HepG2 (cell line): Measurements from ENCODE around the gene APRT. TPM values are rescaled to one million over a fixed set of nuclear protein-coding genes. Genes with fewer than 3 reads are reported as not detected.

ENCODE experiments used
- MIXL1 ChIP-seq: IDR thresholded peaks from 2 replicates; pipeline ENCODE4 v1.6.1; 2016
- NONO ChIP-seq, 2 experiments: fragments of 450-650 bp in 1 of 2; sonication (generic) in 1 of 2; formaldehyde crosslinking in 1 of 2; IDR thresholded peaks in 1 of 2; conservative IDR thresholded peaks in 1 of 2; 2 replicates each; pipeline versions ENCODE4 v1.6.1 to v1.8.0; 2017 to 2022; ENCODE audit warnings: mild to moderate bottlenecking in 1 of 2, missing genetic modification reagents in 1 of 2, moderate library complexity in 1 of 2
- SIN3A ChIP-seq: IDR thresholded peaks from 2 replicates; pipeline ENCODE4 v1.6.1; 2011; ENCODE audit warnings: low read depth, mild to moderate bottlenecking, control low read depth, low read length, borderline replicate concordance
- SRSF9 ChIP-seq: fragments of 200-400 bp; formaldehyde crosslinking; IDR thresholded peaks from 2 replicates; pipeline ENCODE4 v1.6.1; 2018; ENCODE audit warnings: borderline replicate concordance, mild to moderate bottlenecking, low read depth, low read length; ENCODE audit not compliant: insufficient read depth, poor library complexity, severe bottlenecking
- SSRP1 ChIP-seq: IDR thresholded peaks from 2 replicates; pipeline ENCODE4 v1.6.1; 2016; ENCODE audit warnings: control low read depth
- TAF1 ChIP-seq: sonication (generic); formaldehyde crosslinking; IDR thresholded peaks from 2 replicates; pipeline ENCODE4 v1.4.0; 2020; ENCODE audit warnings: missing genetic modification reagents
- TCF7L2 ChIP-seq: IDR thresholded peaks from 2 replicates; pipeline ENCODE4 v1.6.1; 2011; ENCODE audit warnings: mild to moderate bottlenecking, low read depth, low read length, moderate library complexity
- TGIF2 ChIP-seq: IDR thresholded peaks from 2 replicates; pipeline ENCODE4 v1.6.1; 2016; ENCODE audit warnings: control low read depth, missing compliant biosample characterization
- U2AF2 ChIP-seq: fragments of 200-400 bp; formaldehyde crosslinking; IDR thresholded peaks from 2 replicates; pipeline ENCODE4 v1.6.1; 2017; ENCODE audit warnings: low read depth, mild to moderate bottlenecking, low read length
- WIZ ChIP-seq: sonication (generic); formaldehyde crosslinking; IDR thresholded peaks from 2 replicates; pipeline ENCODE4 v1.5.1; 2020; ENCODE audit warnings: mild to moderate bottlenecking, missing genetic modification reagents
- ZFYVE20 ChIP-seq: sonication (generic); formaldehyde crosslinking; IDR thresholded peaks from 2 replicates; pipeline ENCODE4 v1.8.0; 2023; ENCODE audit warnings: low read depth, mild to moderate bottlenecking, moderate library complexity, missing genetic modification reagents, borderline replicate concordance
- ZNF180 ChIP-seq: sonication (generic); formaldehyde crosslinking; IDR thresholded peaks from 2 replicates; pipeline ENCODE4 v1.4.0; 2020; ENCODE audit warnings: low read depth, missing genetic modification reagents, borderline replicate concordance
- ZNF234 ChIP-seq: sonication (generic); formaldehyde crosslinking; conservative IDR thresholded peaks from 2 replicates; pipeline ENCODE4 v1.5.1; 2020; ENCODE audit warnings: mild to moderate bottlenecking, missing genetic modification reagents
- ZNF768 ChIP-seq: sonication (generic); formaldehyde crosslinking; IDR thresholded peaks from 2 replicates; pipeline ENCODE4 v1.4.0; 2020; ENCODE audit warnings: missing genetic modification reagents
- ZSCAN21 ChIP-seq: sonication (generic); formaldehyde crosslinking; IDR thresholded peaks from 2 replicates; pipeline ENCODE4 v1.8.0; 2022; ENCODE audit warnings: mild to moderate bottlenecking, missing genetic modification reagents, moderate library complexity, borderline replicate concordance
- ZSCAN25 ChIP-seq: sonication (generic); formaldehyde crosslinking; IDR thresholded peaks from 2 replicates; pipeline ENCODE4 v1.8.0; 2022; ENCODE audit warnings: mild to moderate bottlenecking, missing genetic modification reagents
- polyA plus RNA-seq, 8 experiments: library from polyadenylated mRNA; depleted of rRNA in 3 of 8; stranded (reverse) in 7 of 8; unstranded in 1 of 8; fragments of >200 nt; fragmentation: Illumina TruSeq in 4 of 8; extraction: Trizol in 4 of 8; gene quantifications; 2 replicates each; pipeline versions ENCODE4 v1.2.1 to v1.2.3, GENCODE V29; 2011 to 2016; ENCODE audit warnings: low read depth in 4 of 8, missing spikeins in 1 of 8, mixed read lengths in 1 of 8; ENCODE audit not compliant: insufficient read depth in 1 of 8
- total RNA-seq, 5 experiments: library from RNA; depleted of rRNA; stranded (reverse); fragments of >200 nt; fragmentation: Illumina TruSeq; extraction: Trizol; gene quantifications; 2 replicates each; pipeline ENCODE4 v1.2.3, GENCODE V29; 2016; ENCODE audit warnings: low read depth in 1 of 5
- TF ChIP-seq, protein P1 (sequence below): sonication (generic); formaldehyde crosslinking; IDR thresholded peaks from 2 replicates; pipeline ENCODE4 v1.5.1; 2020; ENCODE audit warnings: mild to moderate bottlenecking, missing genetic modification reagents, moderate library complexity
- TF ChIP-seq, protein P2 (sequence below): sonication (generic); formaldehyde crosslinking; IDR thresholded peaks from 2 replicates; pipeline ENCODE4 v1.5.0; 2020; ENCODE audit warnings: missing genetic modification reagents
- TF ChIP-seq, protein P3 (sequence below): sonication (generic); formaldehyde crosslinking; IDR thresholded peaks from 2 replicates; pipeline ENCODE4 v1.8.1; 2023; ENCODE audit warnings: mild to moderate bottlenecking, missing genetic modification reagents, borderline replicate concordance
- TF ChIP-seq, protein P4 (sequence below): sonication (generic); formaldehyde crosslinking; IDR thresholded peaks from 2 replicates; pipeline ENCODE4 v1.5.1; 2020; ENCODE audit warnings: missing genetic modification reagents, mild to moderate bottlenecking, borderline replicate concordance
- TF ChIP-seq, protein P5 (sequence below): sonication (generic); formaldehyde crosslinking; IDR thresholded peaks from 2 replicates; pipeline ENCODE4 v1.5.0; 2020; ENCODE audit warnings: mild to moderate bottlenecking, missing genetic modification reagents, moderate library complexity
- TF ChIP-seq, protein P6 (sequence below): sonication (generic); formaldehyde crosslinking; IDR thresholded peaks from 2 replicates; pipeline ENCODE4 v1.8.1; 2023; ENCODE audit warnings: missing genetic modification reagents, mild to moderate bottlenecking, borderline replicate concordance

Gene APRT
- total and polyA plus RNA-seq, 2 of the 13 experiments (the other 11 are each of a cell fraction or from before 2014, with no cell fraction given) = 155 to 242 TPM

DNA sequence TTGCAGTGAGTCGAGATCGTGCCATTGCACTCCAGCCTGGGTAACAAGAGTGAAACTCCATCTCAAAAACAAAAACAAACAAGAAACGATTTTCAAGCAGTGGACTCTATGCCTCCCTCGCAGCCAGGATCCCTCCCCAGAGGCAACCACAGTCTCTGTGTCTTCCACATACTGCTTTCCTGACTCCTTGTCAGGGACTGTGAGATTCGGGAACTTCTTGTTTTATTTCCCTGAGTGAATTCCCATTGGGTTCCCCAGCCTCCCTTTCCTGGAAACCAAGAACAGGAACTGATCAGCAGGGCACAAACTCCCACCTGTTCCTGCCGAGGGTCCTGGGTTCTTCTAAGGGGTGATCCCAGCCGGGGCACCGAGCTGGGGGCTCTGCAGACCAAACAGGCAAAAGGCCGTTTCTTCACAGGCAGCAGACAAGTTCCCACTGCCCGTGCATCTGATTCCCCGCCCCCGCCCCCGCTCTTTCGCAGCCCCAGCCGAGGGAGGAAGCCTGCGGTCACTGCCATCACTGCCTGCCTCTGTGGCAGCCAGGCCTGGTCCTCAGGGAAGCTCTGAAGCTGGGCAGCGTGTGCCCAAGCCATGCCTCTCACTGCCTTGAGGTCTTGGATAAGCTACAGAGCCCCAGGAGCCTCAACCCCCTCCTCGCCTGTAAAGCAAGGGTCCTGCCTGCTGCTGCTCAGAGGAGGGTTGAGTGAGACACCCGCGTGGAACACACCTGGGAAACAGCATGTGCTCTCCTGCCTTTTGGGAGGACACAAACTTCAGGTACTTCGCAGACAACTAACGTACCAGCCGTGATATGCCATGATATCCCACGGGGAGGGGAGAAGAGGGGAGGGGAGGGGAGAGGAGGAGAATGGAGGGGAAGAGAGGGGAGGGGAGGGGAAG lies 21.2 kb downstream of the APRT start (continued):
- TF ChIP-seq, protein P1, sequence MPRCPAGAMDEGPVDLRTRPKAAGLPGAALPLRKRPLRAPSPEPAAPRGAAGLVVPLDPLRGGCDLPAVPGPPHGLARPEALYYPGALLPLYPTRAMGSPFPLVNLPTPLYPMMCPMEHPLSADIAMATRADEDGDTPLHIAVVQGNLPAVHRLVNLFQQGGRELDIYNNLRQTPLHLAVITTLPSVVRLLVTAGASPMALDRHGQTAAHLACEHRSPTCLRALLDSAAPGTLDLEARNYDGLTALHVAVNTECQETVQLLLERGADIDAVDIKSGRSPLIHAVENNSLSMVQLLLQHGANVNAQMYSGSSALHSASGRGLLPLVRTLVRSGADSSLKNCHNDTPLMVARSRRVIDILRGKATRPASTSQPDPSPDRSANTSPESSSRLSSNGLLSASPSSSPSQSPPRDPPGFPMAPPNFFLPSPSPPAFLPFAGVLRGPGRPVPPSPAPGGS (CRISPR knock-in tag) = no peak
- TF ChIP-seq U2AF2 = no peak
- TF ChIP-seq TAF1 = no peak
- TF ChIP-seq ZFYVE20 = no peak
- no peak for TF ChIP-seq ZSCAN21 (CRISPR knock-in tag)
- no peak for TF ChIP-seq ZNF180 (CRISPR knock-in tag)
- TF ChIP-seq SRSF9 = no peak
- TF ChIP-seq, protein P2, sequence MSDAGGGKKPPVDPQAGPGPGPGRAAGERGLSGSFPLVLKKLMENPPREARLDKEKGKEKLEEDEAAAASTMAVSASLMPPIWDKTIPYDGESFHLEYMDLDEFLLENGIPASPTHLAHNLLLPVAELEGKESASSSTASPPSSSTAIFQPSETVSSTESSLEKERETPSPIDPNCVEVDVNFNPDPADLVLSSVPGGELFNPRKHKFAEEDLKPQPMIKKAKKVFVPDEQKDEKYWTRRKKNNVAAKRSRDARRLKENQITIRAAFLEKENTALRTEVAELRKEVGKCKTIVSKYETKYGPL (CRISPR knock-in tag) = no peak
- TF ChIP-seq TCF7L2 = no peak
- no peak for TF ChIP-seq SSRP1
- no peak for TF ChIP-seq TGIF2 (CRISPR knock-in tag)
- TF ChIP-seq ZSCAN25 (CRISPR knock-in tag) = peak; percentile 92
- no peak for TF ChIP-seq WIZ (CRISPR knock-in tag)
- TF ChIP-seq NONO (IDR thresholded peaks at IDR 0.05) = no peak
- TF ChIP-seq NONO (CRISPR knock-in tag; conservative IDR thresholded peaks at IDR 0.05) = no peak
- TF ChIP-seq ZNF234 (CRISPR knock-in tag) = no peak
- no peak for TF ChIP-seq MIXL1 (CRISPR knock-in tag)
- TF ChIP-seq, protein P3, sequence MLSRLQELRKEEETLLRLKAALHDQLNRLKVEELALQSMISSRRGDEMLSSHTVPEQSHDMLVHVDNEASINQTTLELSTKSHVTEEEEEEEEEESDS (CRISPR knock-in tag) = no peak
- no peak for TF ChIP-seq SIN3A
- TF ChIP-seq, protein P4, sequence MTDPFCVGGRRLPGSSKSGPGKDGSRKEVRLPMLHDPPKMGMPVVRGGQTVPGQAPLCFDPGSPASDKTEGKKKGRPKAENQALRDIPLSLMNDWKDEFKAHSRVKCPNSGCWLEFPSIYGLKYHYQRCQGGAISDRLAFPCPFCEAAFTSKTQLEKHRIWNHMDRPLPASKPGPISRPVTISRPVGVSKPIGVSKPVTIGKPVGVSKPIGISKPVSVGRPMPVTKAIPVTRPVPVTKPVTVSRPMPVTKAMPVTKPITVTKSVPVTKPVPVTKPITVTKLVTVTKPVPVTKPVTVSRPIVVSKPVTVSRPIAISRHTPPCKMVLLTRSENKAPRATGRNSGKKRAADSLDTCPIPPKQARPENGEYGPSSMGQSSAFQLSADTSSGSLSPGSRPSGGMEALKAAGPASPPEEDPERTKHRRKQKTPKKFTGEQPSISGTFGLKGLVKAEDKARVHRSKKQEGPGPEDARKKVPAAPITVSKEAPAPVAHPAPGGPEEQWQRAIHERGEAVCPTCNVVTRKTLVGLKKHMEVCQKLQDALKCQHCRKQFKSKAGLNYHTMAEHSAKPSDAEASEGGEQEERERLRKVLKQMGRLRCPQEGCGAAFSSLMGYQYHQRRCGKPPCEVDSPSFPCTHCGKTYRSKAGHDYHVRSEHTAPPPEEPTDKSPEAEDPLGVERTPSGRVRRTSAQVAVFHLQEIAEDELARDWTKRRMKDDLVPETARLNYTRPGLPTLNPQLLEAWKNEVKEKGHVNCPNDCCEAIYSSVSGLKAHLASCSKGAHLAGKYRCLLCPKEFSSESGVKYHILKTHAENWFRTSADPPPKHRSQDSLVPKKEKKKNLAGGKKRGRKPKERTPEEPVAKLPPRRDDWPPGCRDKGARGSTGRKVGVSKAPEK = no peak
- TF ChIP-seq ZNF768 (CRISPR knock-in tag) = peak; percentile 18; the same call in 1 of the 2 replicates
- TF ChIP-seq, protein P5, sequence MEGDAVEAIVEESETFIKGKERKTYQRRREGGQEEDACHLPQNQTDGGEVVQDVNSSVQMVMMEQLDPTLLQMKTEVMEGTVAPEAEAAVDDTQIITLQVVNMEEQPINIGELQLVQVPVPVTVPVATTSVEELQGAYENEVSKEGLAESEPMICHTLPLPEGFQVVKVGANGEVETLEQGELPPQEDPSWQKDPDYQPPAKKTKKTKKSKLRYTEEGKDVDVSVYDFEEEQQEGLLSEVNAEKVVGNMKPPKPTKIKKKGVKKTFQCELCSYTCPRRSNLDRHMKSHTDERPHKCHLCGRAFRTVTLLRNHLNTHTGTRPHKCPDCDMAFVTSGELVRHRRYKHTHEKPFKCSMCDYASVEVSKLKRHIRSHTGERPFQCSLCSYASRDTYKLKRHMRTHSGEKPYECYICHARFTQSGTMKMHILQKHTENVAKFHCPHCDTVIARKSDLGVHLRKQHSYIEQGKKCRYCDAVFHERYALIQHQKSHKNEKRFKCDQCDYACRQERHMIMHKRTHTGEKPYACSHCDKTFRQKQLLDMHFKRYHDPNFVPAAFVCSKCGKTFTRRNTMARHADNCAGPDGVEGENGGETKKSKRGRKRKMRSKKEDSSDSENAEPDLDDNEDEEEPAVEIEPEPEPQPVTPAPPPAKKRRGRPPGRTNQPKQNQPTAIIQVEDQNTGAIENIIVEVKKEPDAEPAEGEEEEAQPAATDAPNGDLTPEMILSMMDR (CRISPR knock-in tag) = no peak
- TF ChIP-seq, protein P6, sequence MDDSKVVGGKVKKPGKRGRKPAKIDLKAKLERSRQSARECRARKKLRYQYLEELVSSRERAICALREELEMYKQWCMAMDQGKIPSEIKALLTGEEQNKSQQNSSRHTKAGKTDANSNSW (CRISPR knock-in tag) = no peak
